Measurements from ENCODE around the gene RORB.

The RORB gene

DNA sequence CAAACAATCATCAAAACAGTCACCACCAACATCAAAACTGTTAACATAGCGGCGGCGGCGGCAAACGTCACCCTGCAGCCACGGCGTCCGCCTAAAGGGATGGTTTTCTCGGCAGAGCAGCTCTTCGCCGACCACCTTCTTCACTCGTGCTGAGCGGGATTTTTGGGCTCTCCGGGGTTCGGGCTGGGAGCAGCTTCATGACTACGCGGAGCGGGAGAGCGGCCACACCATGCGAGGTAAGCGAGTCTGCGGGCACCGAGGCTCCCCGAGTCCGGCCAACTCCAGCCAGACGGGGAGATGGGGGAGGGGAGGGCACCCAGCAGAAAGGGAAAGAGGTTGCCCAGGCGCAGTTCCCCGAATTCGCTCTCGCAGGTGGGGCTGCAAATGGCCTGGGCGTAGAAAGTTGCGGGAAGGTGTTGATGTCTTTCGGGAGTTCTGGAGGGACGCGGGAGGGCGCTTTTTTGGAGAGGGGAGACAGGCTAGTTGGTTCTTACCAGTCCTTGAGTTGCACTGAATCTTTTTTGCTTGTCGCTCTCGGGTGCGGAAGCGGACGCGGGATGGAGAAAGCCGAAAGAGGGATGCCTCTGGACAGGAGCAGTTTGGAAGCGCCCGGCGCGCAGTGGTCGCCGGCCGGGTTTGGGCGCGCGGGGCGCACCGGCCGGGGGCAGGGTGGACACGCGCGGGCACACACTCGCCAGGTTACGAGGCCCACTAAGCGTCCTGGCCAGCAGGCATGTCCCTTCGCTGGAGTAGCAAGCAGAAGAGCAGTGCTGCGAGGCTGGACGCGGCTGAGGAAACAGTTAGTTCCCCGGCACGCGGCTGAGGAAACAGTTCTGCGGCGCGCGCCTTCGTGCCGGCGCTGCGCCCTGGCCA, 849 bp downstream of the RORB start:
- peaks cover 33% of the 10 kb centered on the region for H3K27me3 ChIP-seq (ENCODE audit: low read depth, low read length)
- no peaks in the 10 kb centered on the region for H3K9me3 ChIP-seq (ENCODE audit: control insufficient read depth in 1 of 2, low read length in 2 of 2)
- peaks cover 0 to 34% of the 10 kb centered on the region in 2 donors for H3K4me1 ChIP-seq (ENCODE audit: control insufficient read depth in 1 of 2, insufficient read depth in 2 of 2, low read length in 2 of 2)
- H3K36me3 ChIP-seq (ENCODE audit: control insufficient read depth in 1 of 2, insufficient read depth in 2 of 2, low read length in 2 of 2), result no peaks in the 10 kb centered on the region
- H3K27ac ChIP-seq (ENCODE audit: low read length), result no peak overlapping the region
- peak overlapping the region; percentile 94 to 95 for H3K4me3 ChIP-seq (ENCODE audit: low read depth in 1 of 2, low read length in 2 of 2)

DNA sequence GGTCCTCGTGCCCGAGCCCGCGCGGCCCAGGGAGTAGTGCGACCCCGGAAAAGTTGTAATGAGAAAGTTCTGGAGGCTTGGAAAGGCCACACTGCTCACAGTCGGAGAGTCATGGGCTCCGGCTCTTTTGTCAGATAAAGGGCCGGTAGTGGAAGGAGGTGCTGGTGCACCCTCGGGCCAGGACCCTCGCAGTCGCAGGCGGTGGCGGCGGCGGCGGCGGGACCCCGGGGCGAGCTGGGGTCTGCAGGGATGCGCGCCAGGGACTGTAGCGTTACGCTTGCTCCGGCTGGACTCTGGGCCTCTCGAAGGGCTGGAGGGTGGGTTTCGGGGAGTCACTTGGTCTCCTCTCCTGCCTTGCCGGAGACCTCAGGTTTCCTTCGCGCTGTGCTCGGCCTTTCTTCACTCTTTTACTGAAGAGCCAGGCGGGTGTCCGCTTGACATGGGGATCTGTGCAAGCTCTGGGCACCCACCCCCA, 1.5 kb downstream of the RORB start:
- Histone ChIP-seq H3K4me3 (ENCODE audit: low read depth in 1 of 2, low read length in 2 of 2) (peak overlapping the region; percentile 94 to 95), H3K27ac (ENCODE audit: low read length) (no peak overlapping the region), H3K36me3 (ENCODE audit: control insufficient read depth in 1 of 2, insufficient read depth in 2 of 2, low read length in 2 of 2) (no peaks in the 10 kb centered on the region), H3K4me1 (ENCODE audit: control insufficient read depth in 1 of 2, insufficient read depth in 2 of 2, low read length in 2 of 2) (peaks cover 0 to 34% of the 10 kb centered on the region in 2 donors), H3K9me3 (ENCODE audit: control insufficient read depth in 1 of 2, low read length in 2 of 2) (no peaks in the 10 kb centered on the region), H3K27me3 (ENCODE audit: low read depth, low read length) (peaks cover 33% of the 10 kb centered on the region)

DNA sequence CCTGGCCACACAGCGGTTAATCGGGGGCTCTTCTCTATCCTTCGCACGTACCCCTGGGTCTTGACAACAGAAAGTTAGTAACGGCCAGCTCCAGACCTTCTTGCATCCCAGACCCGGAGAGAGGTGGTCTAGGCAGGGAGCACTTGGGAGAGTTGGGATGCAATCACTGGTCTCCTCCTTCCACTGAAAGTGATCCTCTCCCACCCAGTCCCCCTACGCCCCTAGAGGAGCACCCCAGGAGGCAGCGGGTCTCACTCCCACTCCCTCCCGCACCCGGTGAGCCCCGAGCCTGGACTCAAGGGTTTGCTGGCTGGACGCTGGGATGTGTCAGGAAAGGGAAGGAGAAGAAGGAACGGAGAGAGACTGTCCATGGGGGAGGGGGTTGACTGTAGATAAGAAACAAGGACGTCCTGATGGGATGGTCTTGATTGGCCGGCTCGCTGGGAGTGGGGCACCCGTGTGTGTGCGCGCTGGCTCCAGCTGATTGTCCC, 2.0 kb downstream of the RORB start:
- Histone ChIP-seq H3K4me3 (ENCODE audit: low read depth in 1 of 2, low read length in 2 of 2) (peak overlapping the region; percentile 94 to 95), H3K36me3 (ENCODE audit: control insufficient read depth in 1 of 2, insufficient read depth in 2 of 2, low read length in 2 of 2) (no peaks in the 10 kb centered on the region), H3K27me3 (ENCODE audit: low read depth, low read length) (peaks cover 33% of the 10 kb centered on the region), H3K9me3 (ENCODE audit: control insufficient read depth in 1 of 2, low read length in 2 of 2) (no peaks in the 10 kb centered on the region), H3K4me1 (ENCODE audit: control insufficient read depth in 1 of 2, insufficient read depth in 2 of 2, low read length in 2 of 2) (peaks cover 0 to 34% of the 10 kb centered on the region in 2 donors), H3K27ac (ENCODE audit: low read length) (no peak overlapping the region)

DNA sequence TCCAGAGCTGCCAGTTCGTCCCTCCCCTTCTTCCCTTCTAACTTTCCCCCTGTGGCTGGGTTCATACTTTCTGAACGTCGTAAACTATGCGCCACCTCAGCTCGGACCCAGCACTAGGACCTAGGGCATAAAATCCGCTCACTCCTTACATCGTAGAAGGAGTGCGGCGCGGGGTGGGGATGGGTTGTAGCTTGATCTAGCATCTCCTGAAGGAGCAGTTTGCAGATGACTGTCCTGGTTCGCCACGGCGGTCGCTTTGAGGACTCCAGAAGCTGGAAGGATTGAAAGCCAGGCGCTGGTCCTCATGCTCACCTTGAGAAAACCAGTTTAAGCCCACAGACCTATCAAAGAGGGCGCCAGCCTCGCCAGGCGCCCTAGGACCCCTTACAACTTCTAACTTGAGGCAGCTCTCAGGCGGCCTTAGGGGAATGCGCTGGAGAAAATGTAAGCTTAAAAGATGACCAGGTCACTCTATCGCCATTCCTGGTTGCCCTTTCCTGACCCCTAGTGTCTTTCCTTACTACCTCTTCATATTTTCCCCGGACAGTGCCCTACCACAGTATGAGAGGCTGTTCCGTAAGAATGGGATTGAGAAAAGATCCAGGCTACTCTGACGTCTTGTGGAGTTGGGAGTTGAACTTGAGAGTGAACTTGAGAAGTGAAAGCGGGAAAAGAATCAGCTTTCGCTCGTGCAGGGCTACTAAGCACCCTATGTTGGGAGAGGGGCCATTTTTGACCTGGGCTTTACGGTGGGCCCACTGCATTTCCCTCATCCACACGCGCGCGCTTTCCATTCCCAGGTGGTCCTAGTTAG, 2.8 kb downstream of the RORB start:
- Histone ChIP-seq H3K27me3 (ENCODE audit: low read depth, low read length) (peaks cover 33% of the 10 kb centered on the region), H3K9me3 (ENCODE audit: control insufficient read depth in 1 of 2, low read length in 2 of 2) (no peaks in the 10 kb centered on the region), H3K27ac (ENCODE audit: low read length) (no peak overlapping the region), H3K4me1 (ENCODE audit: control insufficient read depth in 1 of 2, insufficient read depth in 2 of 2, low read length in 2 of 2) (peaks cover 0 to 34% of the 10 kb centered on the region in 2 donors), H3K4me3 (ENCODE audit: low read depth in 1 of 2, low read length in 2 of 2) (peak overlapping the region; percentile 94 to 95), H3K36me3 (ENCODE audit: control insufficient read depth in 1 of 2, insufficient read depth in 2 of 2, low read length in 2 of 2) (no peaks in the 10 kb centered on the region)

- peak overlapping the region; percentile 94 to 95 for H3K4me3 ChIP-seq (ENCODE audit: low read depth in 1 of 2, low read length in 2 of 2)
- no peak overlapping the region for H3K27ac ChIP-seq (ENCODE audit: low read length)
- peaks cover 33% of the 10 kb centered on the region for H3K27me3 ChIP-seq (ENCODE audit: low read depth, low read length)
- no peaks in the 10 kb centered on the region for H3K36me3 ChIP-seq (ENCODE audit: control insufficient read depth in 1 of 2, insufficient read depth in 2 of 2, low read length in 2 of 2)
- H3K9me3 ChIP-seq (ENCODE audit: control insufficient read depth in 1 of 2, low read length in 2 of 2), result no peaks in the 10 kb centered on the region
- H3K4me1 ChIP-seq (ENCODE audit: control insufficient read depth in 1 of 2, insufficient read depth in 2 of 2, low read length in 2 of 2), result peaks cover 0 to 34% of the 10 kb centered on the region in 2 donors
These were observed 3.4 kb downstream of the RORB start for GRCh38 chr9:74500584-74500924.

GRCh38 chr9:74501570-74501969, 4.4 kb downstream of the RORB start:
- Histone ChIP-seq H3K27me3 (ENCODE audit: low read depth, low read length) (peaks cover 33% of the 10 kb centered on the region), H3K9me3 (ENCODE audit: control insufficient read depth in 1 of 2, low read length in 2 of 2) (no peaks in the 10 kb centered on the region), H3K4me3 (ENCODE audit: low read depth in 1 of 2, low read length in 2 of 2) (no peak overlapping the region), H3K27ac (ENCODE audit: low read length) (no peak overlapping the region), H3K4me1 (ENCODE audit: control insufficient read depth in 1 of 2, insufficient read depth in 2 of 2, low read length in 2 of 2) (peaks cover 0 to 34% of the 10 kb centered on the region in 2 donors), H3K36me3 (ENCODE audit: control insufficient read depth in 1 of 2, insufficient read depth in 2 of 2, low read length in 2 of 2) (no peaks in the 10 kb centered on the region)

GRCh38 chr9:74503219-74503618, 6.1 kb downstream of the RORB start:
- Histone ChIP-seq H3K9me3 (ENCODE audit: control insufficient read depth in 1 of 2, low read length in 2 of 2) (no peaks in the 10 kb centered on the region), H3K4me1 (ENCODE audit: control insufficient read depth in 1 of 2, insufficient read depth in 2 of 2, low read length in 2 of 2) (peaks cover 0 to 25% of the 10 kb centered on the region in 2 donors), H3K36me3 (ENCODE audit: control insufficient read depth in 1 of 2, insufficient read depth in 2 of 2, low read length in 2 of 2) (no peaks in the 10 kb centered on the region), H3K4me3 (ENCODE audit: low read depth in 1 of 2, low read length in 2 of 2) (no peak overlapping the region), H3K27ac (ENCODE audit: low read length) (no peak overlapping the region), H3K27me3 (ENCODE audit: low read depth, low read length) (peaks cover 29% of the 10 kb centered on the region)

DNA sequence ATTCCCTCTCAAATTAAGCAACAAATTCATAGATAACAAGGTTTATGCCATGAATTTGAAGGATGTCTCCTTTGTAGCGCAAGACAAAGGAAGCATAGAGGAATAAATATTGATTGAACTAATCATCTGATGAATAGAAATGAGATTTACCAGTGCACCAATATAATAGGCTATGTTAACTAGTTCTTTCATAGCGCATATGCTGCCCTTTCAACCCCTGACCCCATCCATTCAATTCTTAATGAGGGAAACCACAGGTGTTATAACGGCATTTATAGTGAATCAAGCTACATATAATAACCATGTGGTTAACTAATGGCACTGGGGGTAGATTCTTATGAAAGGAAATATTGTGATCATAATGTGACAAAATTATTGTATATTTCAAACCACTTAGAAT, 6.5 kb downstream of the RORB start:
- Histone ChIP-seq H3K27me3 (ENCODE audit: low read depth, low read length) (peaks cover 25% of the 10 kb centered on the region), H3K36me3 (ENCODE audit: control insufficient read depth in 1 of 2, insufficient read depth in 2 of 2, low read length in 2 of 2) (no peaks in the 10 kb centered on the region), H3K27ac (ENCODE audit: low read length) (no peak overlapping the region), H3K9me3 (ENCODE audit: control insufficient read depth in 1 of 2, low read length in 2 of 2) (no peaks in the 10 kb centered on the region), H3K4me3 (ENCODE audit: low read depth in 1 of 2, low read length in 2 of 2) (no peak overlapping the region), H3K4me1 (ENCODE audit: control insufficient read depth in 1 of 2, insufficient read depth in 2 of 2, low read length in 2 of 2) (peaks cover 0 to 21% of the 10 kb centered on the region in 2 donors)

DNA sequence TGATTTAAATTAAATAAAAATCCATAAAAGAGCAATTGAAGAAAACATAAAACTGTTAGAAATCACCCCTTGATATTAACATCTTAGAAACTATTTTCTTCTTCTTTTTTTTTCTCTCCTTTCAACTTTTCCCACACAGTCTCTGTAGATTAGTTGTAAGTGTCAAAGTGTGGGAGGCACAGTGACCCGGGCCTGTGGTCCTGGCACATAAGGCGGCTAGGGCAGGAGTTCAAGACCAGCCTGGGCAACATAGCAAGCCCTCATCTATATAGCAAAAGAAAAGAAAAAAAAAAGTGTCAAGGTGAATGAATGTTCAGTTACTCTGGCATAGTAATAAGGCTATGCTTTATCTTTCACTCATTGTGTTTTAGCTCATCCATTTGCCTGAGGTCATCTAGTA, 14.2 kb downstream of the RORB start:
- Histone ChIP-seq H3K4me3 (ENCODE audit: low read depth in 1 of 2, low read length in 2 of 2) (no peak overlapping the region), H3K27me3 (ENCODE audit: low read depth, low read length) (no peaks in the 10 kb centered on the region), H3K27ac (ENCODE audit: low read length) (no peak overlapping the region), H3K4me1 (ENCODE audit: control insufficient read depth in 1 of 2, insufficient read depth in 2 of 2, low read length in 2 of 2) (no peaks in the 10 kb centered on the region), H3K36me3 (ENCODE audit: control insufficient read depth in 1 of 2, insufficient read depth in 2 of 2, low read length in 2 of 2) (no peaks in the 10 kb centered on the region), H3K9me3 (ENCODE audit: control insufficient read depth in 1 of 2, low read length in 2 of 2) (no peaks in the 10 kb centered on the region)

GRCh38 chr9:74512416-74512815, 15.3 kb downstream of the RORB start:
- no peaks in the 10 kb centered on the region for H3K36me3 ChIP-seq (ENCODE audit: control insufficient read depth in 1 of 2, insufficient read depth in 2 of 2, low read length in 2 of 2)
- H3K4me1 ChIP-seq (ENCODE audit: control insufficient read depth in 1 of 2, insufficient read depth in 2 of 2, low read length in 2 of 2), result no peaks in the 10 kb centered on the region
- no peak overlapping the region for H3K4me3 ChIP-seq (ENCODE audit: low read depth in 1 of 2, low read length in 2 of 2)
- H3K27me3 ChIP-seq (ENCODE audit: low read depth, low read length), result no peaks in the 10 kb centered on the region
- no peaks in the 10 kb centered on the region for H3K9me3 ChIP-seq (ENCODE audit: control insufficient read depth in 1 of 2, low read length in 2 of 2)
- no peak overlapping the region for H3K27ac ChIP-seq (ENCODE audit: low read length)

DNA sequence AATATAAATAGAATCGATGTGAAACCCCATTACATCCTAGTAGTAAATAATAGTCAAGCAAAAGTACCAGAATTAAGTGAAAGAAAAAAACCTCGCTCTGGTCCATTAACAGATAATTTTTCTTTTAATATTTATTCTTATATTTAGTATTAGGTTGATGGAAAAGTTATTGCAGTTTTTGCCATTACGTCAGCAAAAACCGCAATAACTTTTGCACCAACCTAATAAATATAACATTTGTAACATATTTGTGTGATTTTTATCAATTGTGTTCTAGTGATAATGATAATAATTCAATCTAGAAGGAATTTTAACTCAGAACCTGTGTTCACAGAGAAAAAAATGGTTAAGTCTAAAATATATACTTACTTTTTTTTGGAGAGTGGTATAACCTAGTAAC, 16.1 kb downstream of the RORB start:
- no peak overlapping the region for H3K4me3 ChIP-seq (ENCODE audit: low read depth in 1 of 2, low read length in 2 of 2)
- H3K27ac ChIP-seq (ENCODE audit: low read length), result no peak overlapping the region
- H3K36me3 ChIP-seq (ENCODE audit: control insufficient read depth in 1 of 2, insufficient read depth in 2 of 2, low read length in 2 of 2), result no peaks in the 10 kb centered on the region
- H3K27me3 ChIP-seq (ENCODE audit: low read depth, low read length), result no peaks in the 10 kb centered on the region
- no peaks in the 10 kb centered on the region for H3K9me3 ChIP-seq (ENCODE audit: control insufficient read depth in 1 of 2, low read length in 2 of 2)
- no peaks in the 10 kb centered on the region for H3K4me1 ChIP-seq (ENCODE audit: control insufficient read depth in 1 of 2, insufficient read depth in 2 of 2, low read length in 2 of 2)

Measured in muscle layer of duodenum (tissue), 2 donors.